NCI-H1417 (cell line): ENCODE measurements around the gene CARD8.

Experiments
- DNase-seq, 3 experiments: peaks; one replicate each; lab custom pipeline; 2025; lab: John Stamatoyannopoulos, UW

The CARD8 gene

GRCh38 chr19:48206397-48207093, 49.2 kb downstream of the CARD8 start:
- DNase-seq = no peak

- peak; percentile 97 to 99 (median 99) for DNase-seq
These were observed 51.7 kb downstream of the CARD8 start for GRCh38 chr19:48203794-48204628.

- no peak for DNase-seq
These were observed 52.4 kb downstream of the CARD8 start for GRCh38 chr19:48203222-48203793.

GRCh38 chr19:48196933-48197665, 58.6 kb downstream of the CARD8 start:
- DNase-seq = no peak

- no peak for DNase-seq
These were observed 59.4 kb downstream of the CARD8 start for GRCh38 chr19:48196321-48196763.

- no peak for DNase-seq
These were observed 60.6 kb downstream of the CARD8 start for GRCh38 chr19:48194844-48195830.

GRCh38 chr19:48194041-48194843, 61.5 kb downstream of the CARD8 start:
- no peak for DNase-seq

GRCh38 chr19:48192750-48193149, 63.0 kb downstream of the CARD8 start:
- no peak for DNase-seq

GRCh38 chr19:48190885-48191284, 64.8 kb downstream of the CARD8 start:
- no peak for DNase-seq

GRCh38 chr19:48190288-48190884, 65.3 kb downstream of the CARD8 start:
- no peak for DNase-seq

GRCh38 chr19:48186541-48186991, 69.1 kb downstream of the CARD8 start:
- no peak for DNase-seq

GRCh38 chr19:48186015-48186414, 69.7 kb downstream of the CARD8 start:
- DNase-seq = no peak

- no peak for DNase-seq
These were observed 72.4 kb downstream of the CARD8 start for GRCh38 chr19:48183356-48183755.

GRCh38 chr19:48182434-48182833, 73.3 kb downstream of the CARD8 start:
- no peak for DNase-seq

GRCh38 chr19:48181505-48181904, 74.2 kb downstream of the CARD8 start:
- no peak for DNase-seq

- DNase-seq = no peak
These were observed 79.5 kb downstream of the CARD8 start for GRCh38 chr19:48176226-48176625.

- DNase-seq = no peak
These were observed 80.1 kb downstream of the CARD8 start for GRCh38 chr19:48175578-48175977.

GRCh38 chr19:48174445-48175030, 81.2 kb downstream of the CARD8 start:
- DNase-seq = no peak

GRCh38 chr19:48171710-48172109, 84.0 kb downstream of the CARD8 start:
- no peak for DNase-seq
